ENCODE results near the gene TCF19.

The TCF19 gene

DNA sequence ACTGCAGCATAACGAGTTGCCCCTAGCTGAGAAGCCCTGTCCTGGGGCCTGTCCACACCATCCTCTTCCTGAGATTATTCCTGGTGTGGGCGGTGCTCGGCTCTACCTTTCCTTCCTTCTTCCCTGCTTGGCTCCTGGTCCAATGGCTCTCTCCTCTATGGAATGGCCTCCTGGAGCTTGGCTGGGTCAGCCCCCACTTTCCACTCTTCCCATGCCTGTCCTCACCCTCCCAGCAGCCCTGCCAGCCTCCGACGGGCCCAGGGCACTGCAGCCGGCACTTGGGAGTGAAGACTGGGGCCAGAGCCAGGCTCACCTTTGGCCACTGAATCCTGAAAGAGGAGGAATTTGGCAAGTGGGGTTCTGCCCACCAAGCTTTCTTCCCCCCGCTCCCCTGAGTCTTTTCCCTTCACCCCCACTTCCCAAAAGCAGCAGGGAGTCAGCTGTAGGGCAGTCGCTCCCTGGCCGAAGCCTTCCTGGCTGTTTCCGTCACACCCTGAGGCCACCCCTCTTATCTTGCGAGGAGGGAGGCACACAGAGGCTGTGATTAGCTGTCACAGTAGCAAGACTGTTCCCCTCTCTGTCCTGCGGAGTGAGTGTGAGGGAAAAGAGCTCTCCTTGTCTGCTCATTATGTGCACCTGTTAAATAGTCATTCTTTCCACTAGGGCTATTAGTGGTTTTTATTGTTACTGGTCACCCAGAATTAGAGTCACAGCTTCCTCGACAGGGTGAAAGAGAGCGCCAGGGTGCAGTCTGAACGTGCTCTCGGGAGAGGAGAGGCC, 31.8 kb upstream of the TCF19 start:
- DNase-seq (ENCODE audit: extremely low read depth in 1 of 2, low read depth in 1 of 2) = no peak

GRCh38 chr6:31128093-31128676, 30.2 kb upstream of the TCF19 start:
- DNase-seq (ENCODE audit: extremely low read depth in 1 of 2, low read depth in 1 of 2) = peak; percentile 24 to 26

GRCh38 chr6:31129130-31129529, 29.3 kb upstream of the TCF19 start:
- no peak for DNase-seq (ENCODE audit: extremely low read depth in 1 of 2, low read depth in 1 of 2)

DNA sequence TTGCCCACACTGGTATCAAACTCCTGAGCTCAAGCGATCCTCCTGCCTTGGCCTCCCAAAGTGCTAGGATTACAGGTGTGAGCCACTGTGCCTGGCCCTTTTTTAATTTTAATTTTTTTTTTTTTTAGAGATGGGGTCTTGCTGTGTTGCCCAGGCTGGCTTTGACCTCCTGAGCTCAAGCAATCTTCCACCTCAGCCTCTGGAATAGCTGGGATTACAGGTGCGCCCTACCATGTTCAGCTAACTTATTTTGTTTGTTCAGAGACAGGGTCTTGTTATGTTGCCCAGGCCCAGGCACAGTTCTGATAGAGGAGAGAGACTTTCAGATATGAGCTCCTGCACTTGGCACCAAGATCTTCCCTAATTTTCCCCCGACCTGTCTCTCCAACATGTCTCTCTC, 27.6 kb upstream of the TCF19 start:
- DNase-seq (ENCODE audit: extremely low read depth in 1 of 2, low read depth in 1 of 2) = no peak

DNA sequence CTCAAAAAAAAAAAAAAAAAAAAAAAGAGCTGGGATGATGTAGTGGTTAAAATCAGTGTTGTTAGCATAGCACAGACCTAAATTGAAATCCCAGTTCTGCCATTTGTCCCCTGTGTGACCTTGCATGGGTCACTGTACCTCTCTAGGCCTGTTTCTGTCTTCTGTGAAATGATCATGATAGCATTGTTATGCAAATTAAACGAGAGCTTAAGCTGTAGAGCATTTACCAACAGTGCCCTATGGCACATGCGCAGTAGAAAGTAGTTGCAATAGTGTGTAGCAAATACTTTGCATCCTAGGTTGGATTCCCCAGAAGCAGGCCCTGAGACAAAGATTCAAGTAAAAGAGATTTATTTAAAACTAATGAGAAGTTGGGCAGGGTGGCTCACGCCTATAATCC, 26.8 kb upstream of the TCF19 start:
- no peak for DNase-seq (ENCODE audit: extremely low read depth in 1 of 2, low read depth in 1 of 2)

DNA sequence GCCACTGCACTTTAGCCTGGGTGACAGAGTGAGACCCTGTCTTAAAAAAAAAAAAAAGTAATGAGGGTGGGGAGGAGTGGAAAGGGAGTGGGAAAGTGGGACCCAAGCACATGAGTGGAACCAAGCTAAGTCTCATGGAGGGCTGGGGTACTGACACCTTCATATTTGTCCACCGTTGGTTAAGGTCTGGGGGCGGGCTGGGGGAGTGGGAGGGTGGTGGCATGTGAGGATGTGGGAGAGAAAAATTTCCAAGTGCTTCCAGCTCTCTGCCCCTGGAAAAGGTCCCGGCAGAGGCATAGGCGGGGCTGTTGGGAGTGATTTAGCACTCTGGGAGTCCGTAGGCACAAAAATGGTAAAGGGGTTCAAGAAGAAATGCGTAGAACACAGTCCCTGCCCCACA, 25.6 kb upstream of the TCF19 start:
- no peak for DNase-seq (ENCODE audit: extremely low read depth in 1 of 2, low read depth in 1 of 2)

DNA sequence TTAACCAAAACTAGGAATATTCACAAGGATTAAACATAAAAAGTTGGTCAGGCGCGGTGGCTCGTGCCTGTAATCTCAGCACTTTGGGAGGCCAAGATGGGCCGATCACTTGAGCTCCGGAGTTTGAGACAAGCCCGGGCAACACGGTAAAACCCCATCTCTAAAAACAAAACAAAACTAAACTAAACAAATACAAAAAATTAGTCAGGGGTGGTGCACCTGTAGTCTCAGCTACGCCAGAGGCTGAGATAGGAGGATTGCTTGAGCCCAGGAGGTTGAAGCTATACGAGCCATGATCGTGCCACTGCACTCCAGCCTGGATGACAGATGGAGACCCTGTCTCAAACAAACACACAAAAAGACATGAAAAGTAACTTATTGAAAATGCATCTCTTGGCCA, 22.7 kb upstream of the TCF19 start:
- DNase-seq (ENCODE audit: extremely low read depth in 1 of 2, low read depth in 1 of 2) = no peak

DNA sequence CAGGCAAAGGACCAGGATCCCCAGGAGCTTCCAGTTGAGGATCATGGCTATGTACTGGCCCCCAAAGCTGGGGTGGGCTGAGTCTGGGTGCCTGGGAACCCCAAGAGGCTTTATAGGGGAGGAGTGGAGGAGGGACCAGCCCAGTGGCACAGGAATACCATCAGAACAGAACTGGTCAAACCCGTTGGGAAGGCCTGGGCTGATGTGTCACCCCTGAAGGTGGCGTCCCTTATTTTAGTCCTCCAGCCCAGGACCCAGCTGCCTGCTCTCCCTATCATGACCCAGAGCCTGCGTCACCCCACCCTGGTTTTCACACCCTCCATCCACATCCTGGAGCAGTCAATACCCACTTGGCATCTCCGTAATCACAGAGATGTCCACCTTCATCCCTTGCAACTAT, 19.4 kb upstream of the TCF19 start, which contains the start of gene PSORS1C2:
TSS of gene PSORS1C2 (minus strand) at position 85 of the 400 bp plus-strand sequence. CDS start at position 45, 40 bp downstream.
- DNase-seq (ENCODE audit: extremely low read depth in 1 of 2, low read depth in 1 of 2) = no peak

DNA sequence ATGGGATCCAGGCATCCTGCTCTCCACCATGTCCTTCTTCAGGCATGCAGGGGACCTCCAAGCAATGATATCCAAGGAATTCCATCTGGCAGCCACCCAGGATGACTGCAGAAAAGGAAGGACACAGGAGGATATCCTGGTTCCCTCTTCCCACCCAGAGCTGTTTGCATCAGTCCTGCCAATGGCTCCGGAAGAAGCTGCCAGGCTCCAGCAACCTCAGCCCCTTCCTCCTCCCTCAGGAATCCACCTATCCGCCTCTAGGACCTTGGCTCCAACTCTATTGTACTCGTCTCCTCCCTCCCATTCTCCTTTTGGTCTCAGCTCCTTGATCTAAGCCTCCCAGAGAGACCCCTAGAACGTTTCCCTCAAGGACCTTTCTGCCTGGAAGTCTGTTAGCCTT, 18.8 kb upstream of the TCF19 start:
- no peak for DNase-seq (ENCODE audit: extremely low read depth in 1 of 2, low read depth in 1 of 2)

GRCh38 chr6:31140643-31141042, 17.7 kb upstream of the TCF19 start:
- no peak for DNase-seq (ENCODE audit: extremely low read depth in 1 of 2, low read depth in 1 of 2)

- DNase-seq (ENCODE audit: extremely low read depth in 1 of 2, low read depth in 1 of 2) = no peak
Measured at GRCh38 chr6:31142361-31142761, 16.0 kb upstream of the TCF19 start.

DNA sequence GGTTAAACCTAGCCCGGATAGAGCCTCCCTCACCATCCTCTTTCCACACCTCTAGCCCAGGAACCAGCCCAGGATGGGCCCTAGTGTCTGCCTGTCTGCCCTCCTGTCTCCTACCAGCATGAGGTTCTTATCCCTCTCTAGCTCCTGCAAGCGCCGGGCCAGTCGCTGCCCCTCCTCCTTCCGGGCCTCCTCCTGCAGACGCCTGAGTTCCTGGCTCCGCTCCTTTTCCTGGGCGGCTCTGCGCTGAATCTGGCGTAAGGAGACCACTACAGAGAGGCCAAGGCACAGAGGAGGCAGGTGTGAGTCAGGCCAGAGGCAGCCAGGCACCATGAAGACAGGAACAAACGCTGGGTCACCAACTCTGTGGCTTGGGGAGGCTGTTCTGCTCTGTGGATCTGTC, 15.2 kb upstream of the TCF19 start:
- no peak for DNase-seq (ENCODE audit: extremely low read depth in 1 of 2, low read depth in 1 of 2)

GRCh38 chr6:31144296-31144969, 14.0 kb upstream of the TCF19 start:
- no peak for DNase-seq (ENCODE audit: extremely low read depth in 1 of 2, low read depth in 1 of 2)

DNA sequence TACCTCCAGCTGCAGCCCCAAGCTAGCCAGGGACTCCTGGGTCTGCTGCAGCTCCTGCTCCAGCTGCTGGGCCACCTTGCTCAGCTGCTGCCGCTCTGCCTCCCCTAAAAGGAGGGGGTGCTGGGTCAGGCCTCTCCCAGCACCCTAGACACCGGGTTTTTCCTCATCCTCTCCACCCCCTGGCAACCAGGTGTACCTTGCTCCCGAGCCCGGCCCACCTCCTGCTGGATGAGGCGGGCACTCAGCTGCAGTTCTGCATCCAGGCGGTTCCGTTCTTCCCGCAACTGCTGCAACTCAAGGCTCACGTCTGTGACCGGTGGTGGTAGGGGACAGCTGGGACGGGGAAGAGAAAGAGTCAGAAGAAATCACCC, 13.4 kb upstream of the TCF19 start:
- DNase-seq (ENCODE audit: extremely low read depth in 1 of 2, low read depth in 1 of 2) = no peak

DNA sequence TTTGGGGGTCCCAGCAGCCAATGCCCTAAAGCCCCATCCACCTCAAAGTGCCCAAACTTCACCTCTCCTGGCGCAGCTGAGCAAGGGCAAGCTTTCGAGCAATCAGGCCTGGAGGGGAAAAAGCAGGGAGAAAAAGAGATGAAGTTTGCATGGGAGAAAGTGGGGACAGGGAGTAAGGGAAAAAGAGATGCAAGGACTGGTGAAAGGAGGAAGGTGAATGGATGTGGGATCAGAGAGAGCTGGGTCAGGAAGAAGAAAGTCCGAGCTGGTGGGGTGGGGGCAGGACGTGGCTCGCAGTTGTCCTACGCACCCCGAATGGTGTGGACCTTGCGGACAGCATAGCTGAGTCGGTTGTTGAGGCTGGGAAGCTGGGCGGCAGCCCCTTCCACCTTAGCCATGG, 13.0 kb upstream of the TCF19 start:
- DNase-seq (ENCODE audit: extremely low read depth in 1 of 2, low read depth in 1 of 2) = no peak

DNA sequence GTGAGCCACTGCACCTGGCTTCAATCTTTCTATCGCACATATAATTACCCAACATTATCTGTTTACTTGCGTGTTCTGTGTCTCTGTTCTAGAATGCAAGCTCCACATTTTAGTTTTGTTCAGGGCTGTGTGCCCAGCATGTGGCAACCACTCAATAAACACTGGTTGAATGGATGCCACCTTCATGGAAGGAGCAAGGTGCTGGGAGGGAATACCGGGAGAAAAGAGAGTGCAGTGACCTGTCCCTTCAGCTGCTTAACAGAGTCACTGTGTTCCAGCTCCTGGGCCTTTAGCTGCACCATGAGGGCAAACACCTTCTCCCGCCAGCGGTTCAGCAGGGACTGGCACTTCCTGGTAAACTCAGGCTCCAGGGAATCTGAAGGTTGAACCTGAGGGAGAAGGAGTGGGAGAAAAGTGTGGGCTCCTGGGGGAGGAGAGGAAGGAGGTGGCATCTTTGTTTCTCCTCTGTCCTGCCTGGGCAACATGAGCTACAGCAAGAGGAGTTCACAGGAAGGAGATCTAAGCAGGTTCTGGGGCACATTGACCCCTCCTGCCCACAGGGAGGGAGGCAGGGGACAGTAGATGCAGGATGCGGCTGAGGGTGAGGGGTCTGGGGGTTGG, 8.5 kb upstream of the TCF19 start:
- no peak for DNase-seq (ENCODE audit: extremely low read depth in 1 of 2, low read depth in 1 of 2)

DNA sequence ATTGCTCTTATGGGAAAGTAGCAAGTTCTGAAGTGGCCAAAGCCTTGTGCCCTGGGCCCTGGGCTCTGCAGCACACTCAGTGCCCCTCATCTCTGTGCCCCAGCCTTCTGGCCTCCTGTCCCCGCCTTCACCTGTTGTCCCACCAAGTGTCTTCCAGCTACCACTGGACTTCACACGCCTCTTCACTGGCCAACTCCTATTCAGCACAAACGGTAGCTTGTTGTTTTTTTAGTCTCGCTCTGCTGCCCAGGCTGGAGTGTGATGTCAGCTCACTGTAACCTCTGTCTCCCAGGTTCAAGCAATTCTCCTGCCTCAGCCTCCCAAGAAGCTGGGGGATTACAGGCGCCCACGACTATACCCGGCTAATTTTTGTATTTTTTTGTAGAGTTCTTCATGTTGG, 5.6 kb upstream of the TCF19 start:
- no peak for DNase-seq (ENCODE audit: extremely low read depth in 1 of 2, low read depth in 1 of 2)

GRCh38 chr6:31154436-31154835, 4.0 kb upstream of the TCF19 start:
- no peak for DNase-seq (ENCODE audit: extremely low read depth in 1 of 2, low read depth in 1 of 2)

GRCh38 chr6:31156641-31157040, 1.7 kb upstream of the TCF19 start:
- DNase-seq (ENCODE audit: extremely low read depth in 1 of 2, low read depth in 1 of 2) = no peak

- DNase-seq (ENCODE audit: extremely low read depth in 1 of 2, low read depth in 1 of 2) = no peak
Measured at GRCh38 chr6:31157513-31158139, 763 bp upstream of the TCF19 start, which contains the start of gene CCHCR1. Gene CCHCR1, minus strand, starts transcription at chr6:31157802. Its CDS starts 202 bp downstream, at chr6:31157600.

Data from stimulated activated CD8-positive, alpha-beta memory T cell treated with anti-CD3 and anti-CD28 coated beads, Interleukin-7, amount 100 ng/mL, for 48 hours (primary cell).